ENCODE data around the gene ZBTB49. TPM values are rescaled to one million over a fixed set of nuclear protein-coding genes. Genes with fewer than 3 reads are reported as not detected.

Gene ZBTB49
- polyA plus RNA-seq, 3 donors, result 9.1 to 10.2 (median 10.0) TPM

DNA sequence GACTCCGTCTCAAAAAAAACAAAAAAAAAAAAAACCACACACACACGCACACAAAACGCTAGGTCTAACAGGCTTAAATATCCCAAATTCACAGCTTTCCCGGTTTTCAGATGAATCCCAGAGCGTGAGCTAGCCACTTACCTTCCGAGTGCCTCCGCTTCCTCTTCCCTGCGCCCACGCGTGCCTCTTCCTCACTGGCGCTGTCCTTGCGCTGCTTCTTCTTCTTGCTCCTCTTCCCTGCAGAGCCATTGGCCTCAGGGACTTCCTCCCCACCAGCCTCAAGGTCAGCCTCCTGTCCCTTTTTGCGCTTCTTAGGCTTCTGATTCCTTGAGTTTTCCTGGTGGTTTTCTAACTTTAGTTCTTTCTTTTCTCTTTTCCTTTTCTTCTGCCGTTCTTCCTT is 15.8 kb upstream of the ZBTB49 start:
- no peak for DNase-seq (ENCODE audit: low read depth in 3 of 3, low spot score in 2 of 3)

- no peak for DNase-seq (ENCODE audit: low read depth in 3 of 3, low spot score in 2 of 3)
Observed at GRCh38 chr4:4277531-4277930, 12.5 kb upstream of the ZBTB49 start.

DNA sequence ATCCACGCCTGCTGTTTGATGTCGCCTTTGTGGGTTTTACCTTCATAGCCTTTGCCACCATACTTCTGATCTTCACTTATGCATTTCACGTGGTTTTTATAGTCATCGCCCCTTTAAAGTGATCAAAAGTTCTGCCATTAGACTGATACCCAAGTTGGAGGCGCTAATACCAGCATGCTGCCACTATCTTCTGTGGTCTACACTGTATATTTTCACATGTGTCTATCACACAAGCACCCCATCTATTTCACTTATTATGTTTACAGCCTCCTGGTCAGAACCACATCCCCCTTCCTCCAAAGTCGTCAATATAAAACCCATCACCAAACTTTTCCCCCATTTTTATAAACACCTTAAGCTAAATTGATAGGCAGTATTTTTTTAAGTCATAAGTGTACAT is 8.3 kb upstream of the ZBTB49 start:
- DNase-seq (ENCODE audit: low read depth in 3 of 3, low spot score in 2 of 3), result no peak

- DNase-seq (ENCODE audit: low read depth in 3 of 3, low spot score in 2 of 3), result no peak
Observed at GRCh38 chr4:4284827-4285618, 5.0 kb upstream of the ZBTB49 start.

GRCh38 chr4:4288098-4288497 is 2.0 kb upstream of the ZBTB49 start:
- DNase-seq (ENCODE audit: low read depth in 3 of 3, low spot score in 2 of 3), result no peak

- no peak for DNase-seq (ENCODE audit: low read depth in 3 of 3, low spot score in 2 of 3)
Observed at GRCh38 chr4:4289055-4289454, 996 bp upstream of the ZBTB49 start.

DNA sequence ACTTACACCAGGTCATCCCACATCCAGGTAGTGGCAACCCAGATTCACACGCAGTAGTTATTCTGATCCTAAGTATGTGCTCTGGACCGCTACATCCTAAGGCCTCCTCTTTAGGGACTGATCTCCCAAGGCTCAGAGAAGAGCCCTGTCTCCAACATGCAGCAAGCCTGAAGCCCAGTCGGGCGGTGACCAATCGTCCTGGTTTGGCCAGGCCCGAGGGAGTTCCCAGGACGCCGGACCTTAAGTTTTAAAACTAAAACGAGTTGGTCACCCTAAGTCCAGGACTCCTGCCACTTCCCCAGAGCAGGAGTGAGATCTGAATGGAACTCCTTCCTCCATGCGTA is 482 bp upstream of the ZBTB49 start:
- no peak for DNase-seq (ENCODE audit: low read depth in 3 of 3, low spot score in 2 of 3)

- DNase-seq (ENCODE audit: low read depth in 3 of 3, low spot score in 2 of 3), result no peak
Observed at GRCh38 chr4:4293279-4293678, 3.2 kb downstream of the ZBTB49 start.

- DNase-seq (ENCODE audit: low read depth in 3 of 3, low spot score in 2 of 3), result no peak
Observed at GRCh38 chr4:4296283-4296846, 6.3 kb downstream of the ZBTB49 start.

- no peak for DNase-seq (ENCODE audit: low read depth in 3 of 3, low spot score in 2 of 3)
Observed at GRCh38 chr4:4299006-4299405, 9.0 kb downstream of the ZBTB49 start.

GRCh38 chr4:4302001-4302400 is 11.9 kb downstream of the ZBTB49 start:
- DNase-seq (ENCODE audit: low read depth in 3 of 3, low spot score in 2 of 3), result no peak

- DNase-seq (ENCODE audit: low read depth in 3 of 3, low spot score in 2 of 3), result no peak
Observed at GRCh38 chr4:4302416-4302815, 12.4 kb downstream of the ZBTB49 start.

DNA sequence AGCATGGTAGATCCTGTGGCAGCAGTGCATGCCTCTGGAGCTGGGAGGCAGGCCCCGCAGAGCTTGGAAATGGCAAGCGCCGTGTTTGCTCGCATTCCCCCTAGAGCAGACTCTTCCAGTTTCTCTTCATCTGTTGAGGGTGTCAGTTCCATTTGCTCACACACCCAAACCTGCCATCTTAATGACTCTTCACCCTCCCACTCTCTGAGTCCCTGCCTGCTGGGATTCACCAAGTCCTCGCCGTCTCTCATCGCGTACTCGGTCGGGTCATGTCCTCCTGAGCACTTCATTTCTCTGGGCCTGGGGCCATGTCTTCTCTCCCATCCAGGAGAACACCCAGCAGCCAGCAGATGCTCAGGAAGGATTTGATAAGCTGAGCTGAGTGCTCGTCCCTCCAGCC is 16.9 kb downstream of the ZBTB49 start:
- DNase-seq (ENCODE audit: low read depth in 3 of 3, low spot score in 2 of 3), result no peak

GRCh38 chr4:4308800-4309441 is 18.9 kb downstream of the ZBTB49 start:
- no peak for DNase-seq (ENCODE audit: low read depth in 3 of 3, low spot score in 2 of 3)

DNA sequence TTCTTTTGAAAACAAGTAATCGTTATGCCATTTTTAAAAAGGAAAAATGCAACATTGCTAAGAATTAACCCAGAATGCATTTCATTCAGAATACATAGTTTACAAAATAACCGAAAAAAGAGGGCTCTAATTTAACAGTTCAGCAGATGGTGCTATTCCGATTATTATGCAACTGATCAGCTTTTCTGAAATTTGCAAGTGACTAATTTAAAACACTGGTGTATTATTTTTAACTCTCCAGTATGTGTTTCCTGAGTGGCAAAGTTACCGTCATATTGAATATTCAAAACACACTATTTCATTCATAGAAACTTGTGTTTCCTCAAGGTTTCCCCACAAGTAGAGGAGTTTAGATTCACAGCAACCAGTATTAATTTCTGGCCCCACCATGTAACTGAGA is 21.1 kb downstream of the ZBTB49 start:
- DNase-seq (ENCODE audit: low read depth in 3 of 3, low spot score in 2 of 3), result no peak

DNA sequence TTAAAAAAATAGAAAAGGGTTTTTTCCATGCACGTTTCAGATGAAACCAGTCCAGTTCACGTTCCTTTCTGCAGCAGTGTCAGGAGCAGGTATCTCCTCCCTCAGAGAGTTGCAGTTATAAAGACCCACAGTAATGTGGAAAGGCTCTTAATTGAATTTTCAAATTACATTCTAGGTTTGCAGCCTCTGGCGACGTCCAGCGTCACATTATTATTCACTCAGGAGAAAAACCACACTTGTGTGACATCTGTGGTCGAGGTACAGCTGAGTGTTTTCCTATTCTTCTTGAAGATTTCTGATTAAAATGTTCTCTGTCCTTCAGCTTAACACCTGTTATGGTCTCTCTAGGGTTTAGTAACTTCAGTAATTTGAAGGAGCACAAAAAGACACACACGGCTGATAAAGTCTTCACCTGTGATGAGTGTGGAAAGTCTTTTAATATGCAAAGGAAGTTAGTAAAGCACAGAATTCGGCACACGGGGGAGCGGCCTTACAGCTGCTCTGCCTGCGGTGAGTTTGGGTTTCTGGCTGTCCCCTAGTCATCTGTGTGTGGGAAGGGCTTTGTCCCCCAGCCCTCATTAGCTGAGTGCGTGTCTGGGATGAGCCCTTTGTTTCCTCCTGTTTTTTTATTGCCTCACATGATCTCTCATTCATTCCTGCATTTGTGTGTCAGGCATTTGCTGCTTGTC is 25.6 kb downstream of the ZBTB49 start:
- no peak for DNase-seq (ENCODE audit: low read depth in 3 of 3, low spot score in 2 of 3)

DNA sequence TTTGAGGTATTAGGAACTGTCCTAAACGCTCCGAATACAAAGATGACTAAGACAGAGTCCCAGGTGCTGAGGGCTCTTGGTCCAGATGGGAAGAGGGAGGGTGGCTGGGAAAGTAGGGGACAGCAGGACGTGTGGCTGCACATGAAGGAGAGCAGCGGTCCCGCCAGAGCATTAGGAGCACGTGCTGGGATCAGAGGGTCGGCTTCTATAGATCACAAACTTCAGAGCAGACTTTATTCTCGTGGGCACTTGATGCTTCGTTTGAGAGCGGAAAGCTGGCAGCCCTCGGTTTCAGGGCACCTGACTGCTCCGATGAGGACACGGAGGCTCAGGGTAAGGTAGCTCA is 26.1 kb downstream of the ZBTB49 start:
- DNase-seq (ENCODE audit: low read depth in 3 of 3, low spot score in 2 of 3), result no peak

- no peak for DNase-seq (ENCODE audit: low read depth in 3 of 3, low spot score in 2 of 3)
Observed at GRCh38 chr4:4317496-4318232, 27.6 kb downstream of the ZBTB49 start.

- DNase-seq (ENCODE audit: low read depth in 3 of 3, low spot score in 2 of 3), result no peak
Observed at GRCh38 chr4:4320528-4320927, 30.5 kb downstream of the ZBTB49 start.

- DNase-seq (ENCODE audit: low read depth in 3 of 3, low spot score in 2 of 3), result no peak
Observed at GRCh38 chr4:4320951-4321714, 31.1 kb downstream of the ZBTB49 start.

Measured in right renal cortex interstitium (tissue), 3 donors.